Ovary (tissue), 9 donors: Measurements from ENCODE around the gene COL4A1. TPM values are rescaled to one million over a fixed set of nuclear protein-coding genes. Genes with fewer than 3 reads are reported as not detected.
A peak's percentile ranks its signal among the peaks of the same experiment; 100 is the strongest.

ENCODE experiments used
- DNase-seq, 5 donors: peaks; one replicate each; pipeline ENCODE4 v3.0.0-alpha.2; 2019 to 2020
- H3K27ac ChIP-seq, 2 donors: fragments of 200-600 bp; one replicate each; pipeline versions ENCODE4 v1.5.1 to v1.8.0; 2019 to 2022
- H3K27me3 ChIP-seq: fragments of 200-600 bp; one replicate; pipeline ENCODE4 v1.8.0; 2022
- H3K36me3 ChIP-seq: fragments of 200-600 bp; sonication (generic); one replicate; pipeline ENCODE4 v1.5.1; 2019
- H3K4me1 ChIP-seq: one replicate; pipeline ENCODE4 v1.8.1; 2013; ENCODE audit warnings: mild to moderate bottlenecking, moderate library complexity; ENCODE audit not compliant: insufficient read depth
- H3K4me3 ChIP-seq: fragments of 200-600 bp; sonication (generic); one replicate; pipeline ENCODE4 v1.5.1; 2017
- H3K9me3 ChIP-seq, 2 donors: fragments of 200-600 bp in 1 of 2; sonication (generic) in 1 of 2; one replicate each; pipeline versions ENCODE4 v1.5.1 to v1.8.1; 2013 to 2019; ENCODE audit warnings: mild to moderate bottlenecking in 1 of 2, moderate library complexity in 1 of 2
- CTCF ChIP-seq, 3 donors: fragments of 450-650 bp in 2 of 3; fragments of 200-600 bp in 1 of 3; IDR thresholded peaks; one replicate each; pipeline versions ENCODE4 v1.5.1 to v1.8.0; 2016 to 2022; ENCODE audit warnings: antibody characterized with exemption in 3 of 3, mild to moderate bottlenecking in 1 of 3
- EP300 ChIP-seq: sonication (generic); formaldehyde crosslinking; IDR thresholded peaks from one replicate; pipeline ENCODE4 v1.6.1; 2017; ENCODE audit warnings: antibody characterized with exemption
- POLR2A ChIP-seq: fragments of 450-650 bp; IDR thresholded peaks from one replicate; pipeline ENCODE4 v1.6.1; 2017; ENCODE audit warnings: antibody characterized with exemption, mild to moderate bottlenecking, moderate library complexity
- WGBS, 3 donors: extraction: QIAGEN DNeasy Blood & Tissue Kit in 1 of 3; methylation state at CpG; one replicate each; pipeline versions ENCODE4 v1.1.5 to v1.1.7; 2013 to 2017; 5-methylcytosine and 5-hydroxymethylcytosine counted together
- intact Hi-C, 4 donors: fragments of 100-400 bp; cut with DNase I; formaldehyde crosslinking; loops; one replicate each; pipeline versions ENCODE4 v1.11.0 to v1.15.1; 2022 to 2023
- polyA plus RNA-seq, 2 donors: library from polyadenylated mRNA; stranded (reverse); fragments of 200-250 nt in 1 of 2; fragments of 350-450 nt in 1 of 2; fragmentation: Illumina TruSeq in 1 of 2; extraction: RNeasy Lipid Tissue Mini Kit (QIAGEN cat#74804) in 1 of 2; gene quantifications; one replicate each; pipeline ENCODE4 v1.2.3, GENCODE V29; 2013 to 2014
- total RNA-seq, 7 donors: library from RNA; depleted of rRNA in 2 of 7; stranded (reverse); fragments of >200 nt in 2 of 7; fragmentation: NEBNext Ultra II Directional in 3 of 7; extraction: Animal tissue kit (Norgen Biotek cat#: 25700) in 3 of 7; gene quantifications; one replicate each; pipeline versions ENCODE4 v1.1.0 to v1.2.4, GENCODE V29; 2016 to 2023
- donor health status: DM: no; HTN: no; CAD: no; lungs with moderate emphysema.
- donor health status: DM: no; HTN: no; CAD: no.
- donor health status: Bipolar disorder and iron deficiency.
- donor health status: DM: yes; HTN: yes; CAD: no.
- donor health status: DM: no; HTN: no; CAD: no.
- donor health status: DM: yes; HTN: yes; CAD: no.

Gene COL4A1
- total and polyA plus RNA-seq, 9 donors: 42.3 to 421 (median 87.5) TPM

- no peaks in the 10 kb centered on the region for H3K27me3 ChIP-seq
- no peaks in the 10 kb centered on the region for H3K36me3 ChIP-seq
- no peaks in the 10 kb centered on the region for H3K9me3 ChIP-seq
- 0% methylated on average over 31 to 60 of the region's 60 CpGs for WGBS, 3 donors
- intact Hi-C loops: no loop called here
- no peaks in the 10 kb centered on the region for H3K4me1 ChIP-seq
- peak; percentile 39 to 63 (median 59) for DNase-seq
- TF ChIP-seq CTCF (IDR thresholded peaks at IDR 0.05): no peak
- no peak for TF ChIP-seq POLR2A
- no peak for TF ChIP-seq EP300
- H3K4me3 ChIP-seq: peak overlapping the region; percentile 39
- H3K27ac ChIP-seq: no peak overlapping the region
Observed at GRCh38 chr13:110138010-110138699, 168.8 kb downstream of the COL4A1 start.

- Histone ChIP-seq H3K4me3 (peak overlapping the region; percentile 39), H3K27me3 (no peaks in the 10 kb centered on the region), H3K27ac (no peak overlapping the region), H3K36me3 (no peaks in the 10 kb centered on the region), H3K4me1 (no peaks in the 10 kb centered on the region), H3K9me3 (no peaks in the 10 kb centered on the region)
- intact Hi-C loops: no loop called here
- no peak for DNase-seq
- WGBS, 3 donors: 0 to 1% (median 0%) methylated on average over 7 of the region's 7 CpGs
- TF ChIP-seq CTCF (IDR thresholded peaks at IDR 0.05) (no peak), POLR2A (no peak), EP300 (no peak)
Observed at GRCh38 chr13:110137680-110138009, 169.3 kb downstream of the COL4A1 start.

GRCh38 chr13:110136660-110137585 lies 170.0 kb downstream of the COL4A1 start:
- TF ChIP-seq EP300: no peak
- TF ChIP-seq POLR2A: no peak
- TF ChIP-seq CTCF (IDR thresholded peaks at IDR 0.05): no peak
- H3K36me3 ChIP-seq: no peaks in the 10 kb centered on the region
- 33 to 38% (median 36%) methylated on average over 16 of the region's 16 CpGs for WGBS, 3 donors
- intact Hi-C loops: no loop called here
- H3K27me3 ChIP-seq: no peaks in the 10 kb centered on the region
- H3K27ac ChIP-seq: no peak overlapping the region
- H3K4me1 ChIP-seq: no peaks in the 10 kb centered on the region
- DNase-seq: no peak
- no peak overlapping the region for H3K4me3 ChIP-seq
- no peaks in the 10 kb centered on the region for H3K9me3 ChIP-seq

- DNase-seq: no peak
- TF ChIP-seq CTCF (IDR thresholded peaks at IDR 0.05) (no peak), EP300 (no peak), POLR2A (no peak)
- Histone ChIP-seq H3K27me3 (no peaks in the 10 kb centered on the region), H3K4me3 (no peak overlapping the region), H3K4me1 (no peaks in the 10 kb centered on the region), H3K9me3 (no peaks in the 10 kb centered on the region), H3K36me3 (no peaks in the 10 kb centered on the region), H3K27ac (no peak overlapping the region)
- intact Hi-C loops: no loop called here
- 74 to 78% (median 76%) methylated on average over 5 of the region's 5 CpGs for WGBS, 3 donors
Observed at GRCh38 chr13:110135977-110136597, 170.9 kb downstream of the COL4A1 start.
